Tongue (tissue), 2 donors: ENCODE data around the gene KIF27. TPM values are rescaled to one million over a fixed set of nuclear protein-coding genes. Genes with fewer than 3 reads are reported as not detected.
"Not testable (repeated sequence)": the region's sequence is repeated elsewhere in the genome, so short reads cannot be mapped to it uniquely, and the experiment has no call there.

ENCODE experiments used
- DNase-seq: peaks from one replicate; pipeline ENCODE4 v3.0.0-alpha.2; 2015
- total RNA-seq: library from RNA; depleted of rRNA; stranded (reverse); fragments of >200 nt; gene quantifications from one replicate; pipeline ENCODE4 v1.2.3, GENCODE V29; 2014

The KIF27 gene, protein sequence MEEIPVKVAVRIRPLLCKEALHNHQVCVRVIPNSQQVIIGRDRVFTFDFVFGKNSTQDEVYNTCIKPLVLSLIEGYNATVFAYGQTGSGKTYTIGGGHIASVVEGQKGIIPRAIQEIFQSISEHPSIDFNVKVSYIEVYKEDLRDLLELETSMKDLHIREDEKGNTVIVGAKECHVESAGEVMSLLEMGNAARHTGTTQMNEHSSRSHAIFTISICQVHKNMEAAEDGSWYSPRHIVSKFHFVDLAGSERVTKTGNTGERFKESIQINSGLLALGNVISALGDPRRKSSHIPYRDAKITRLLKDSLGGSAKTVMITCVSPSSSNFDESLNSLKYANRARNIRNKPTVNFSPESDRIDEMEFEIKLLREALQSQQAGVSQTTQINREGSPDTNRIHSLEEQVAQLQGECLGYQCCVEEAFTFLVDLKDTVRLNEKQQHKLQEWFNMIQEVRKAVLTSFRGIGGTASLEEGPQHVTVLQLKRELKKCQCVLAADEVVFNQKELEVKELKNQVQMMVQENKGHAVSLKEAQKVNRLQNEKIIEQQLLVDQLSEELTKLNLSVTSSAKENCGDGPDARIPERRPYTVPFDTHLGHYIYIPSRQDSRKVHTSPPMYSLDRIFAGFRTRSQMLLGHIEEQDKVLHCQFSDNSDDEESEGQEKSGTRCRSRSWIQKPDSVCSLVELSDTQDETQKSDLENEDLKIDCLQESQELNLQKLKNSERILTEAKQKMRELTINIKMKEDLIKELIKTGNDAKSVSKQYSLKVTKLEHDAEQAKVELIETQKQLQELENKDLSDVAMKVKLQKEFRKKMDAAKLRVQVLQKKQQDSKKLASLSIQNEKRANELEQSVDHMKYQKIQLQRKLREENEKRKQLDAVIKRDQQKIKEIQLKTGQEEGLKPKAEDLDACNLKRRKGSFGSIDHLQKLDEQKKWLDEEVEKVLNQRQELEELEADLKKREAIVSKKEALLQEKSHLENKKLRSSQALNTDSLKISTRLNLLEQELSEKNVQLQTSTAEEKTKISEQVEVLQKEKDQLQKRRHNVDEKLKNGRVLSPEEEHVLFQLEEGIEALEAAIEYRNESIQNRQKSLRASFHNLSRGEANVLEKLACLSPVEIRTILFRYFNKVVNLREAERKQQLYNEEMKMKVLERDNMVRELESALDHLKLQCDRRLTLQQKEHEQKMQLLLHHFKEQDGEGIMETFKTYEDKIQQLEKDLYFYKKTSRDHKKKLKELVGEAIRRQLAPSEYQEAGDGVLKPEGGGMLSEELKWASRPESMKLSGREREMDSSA (N-terminal part only)
- 12.5 TPM for total RNA-seq

DNA sequence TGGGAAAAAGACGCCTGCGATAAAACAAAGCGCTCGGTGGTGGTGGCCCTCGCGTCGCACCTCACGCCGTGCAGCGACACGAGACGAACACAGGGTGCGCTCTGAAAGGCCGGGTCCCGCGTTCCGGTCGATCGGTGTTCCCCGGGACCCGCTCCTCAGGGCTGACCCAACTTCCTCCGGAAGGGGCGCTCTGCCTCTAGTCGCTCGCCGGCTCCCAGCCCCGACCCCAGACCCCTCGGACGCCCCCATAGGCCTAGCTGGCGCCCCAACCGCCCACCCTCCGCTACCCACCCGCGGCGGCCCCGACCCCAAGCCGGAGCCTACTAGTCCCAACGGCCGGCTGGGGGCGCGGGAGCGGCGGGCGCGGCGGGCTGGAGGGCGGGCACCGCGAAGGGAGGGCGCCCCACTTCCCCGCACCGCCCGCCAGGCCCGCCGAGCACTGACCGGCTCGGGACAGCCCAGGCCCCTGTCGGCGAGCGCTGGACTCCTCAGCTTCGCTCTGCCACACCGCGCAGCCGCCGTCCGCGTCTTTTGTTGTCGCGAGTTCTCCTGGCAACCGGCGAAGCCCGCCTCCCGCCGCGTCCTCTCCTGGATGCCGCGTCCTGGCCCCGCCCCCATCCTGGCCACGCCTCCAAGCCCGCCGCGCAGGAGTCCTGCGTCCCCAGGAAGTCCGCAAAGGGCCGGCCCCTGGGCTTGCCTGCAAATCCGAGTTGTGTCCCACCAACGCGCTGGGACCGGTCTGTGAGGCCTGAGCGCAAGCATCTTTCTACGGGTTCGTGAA, at the start of gene KIF27:
Gene KIF27, minus strand, starts transcription at position 506 of the 781 bp plus-strand sequence. CDS start 5,841 bp downstream, outside the sequence.
- DNase-seq, result peak; percentile 99

DNA sequence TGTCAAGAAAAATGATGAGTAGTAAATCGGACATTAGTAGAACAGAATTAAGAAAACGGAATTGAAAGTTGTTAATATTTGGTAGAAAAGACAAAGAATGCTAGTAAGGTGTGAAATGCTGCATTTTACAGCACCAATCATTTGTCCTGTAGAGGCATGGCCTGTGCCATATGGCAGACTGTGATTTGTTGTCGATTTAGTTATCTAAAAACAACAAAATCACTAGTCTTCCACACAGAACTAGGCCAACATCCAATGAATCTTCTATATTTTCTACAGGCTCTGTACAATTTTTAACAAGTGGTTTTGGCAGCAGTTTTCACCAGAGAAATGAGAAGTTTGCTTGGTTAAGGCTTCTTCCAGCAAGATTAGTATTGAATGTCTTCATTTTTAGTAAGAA, 48.4 kb upstream of the KIF27 start:
- no peak for DNase-seq

DNA sequence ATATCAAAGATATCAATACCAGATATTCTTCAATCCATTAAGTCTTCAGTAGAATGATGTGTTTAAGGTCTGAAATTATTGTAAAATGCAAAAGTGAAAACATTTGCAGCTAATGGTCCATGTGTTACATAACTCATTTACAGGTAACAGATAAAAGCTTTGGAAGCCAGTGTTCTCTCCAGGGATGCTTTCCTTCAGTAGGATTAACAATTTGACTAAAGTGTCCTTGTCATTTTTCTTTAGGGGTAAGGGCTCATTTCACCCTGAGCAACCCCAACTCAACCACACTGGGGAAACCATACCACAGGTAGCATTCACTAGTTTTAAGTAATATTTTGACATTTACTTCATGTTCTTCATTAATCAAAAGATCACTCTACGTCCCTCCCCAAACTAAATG, 45.8 kb upstream of the KIF27 start:
- DNase-seq, result no peak

DNA sequence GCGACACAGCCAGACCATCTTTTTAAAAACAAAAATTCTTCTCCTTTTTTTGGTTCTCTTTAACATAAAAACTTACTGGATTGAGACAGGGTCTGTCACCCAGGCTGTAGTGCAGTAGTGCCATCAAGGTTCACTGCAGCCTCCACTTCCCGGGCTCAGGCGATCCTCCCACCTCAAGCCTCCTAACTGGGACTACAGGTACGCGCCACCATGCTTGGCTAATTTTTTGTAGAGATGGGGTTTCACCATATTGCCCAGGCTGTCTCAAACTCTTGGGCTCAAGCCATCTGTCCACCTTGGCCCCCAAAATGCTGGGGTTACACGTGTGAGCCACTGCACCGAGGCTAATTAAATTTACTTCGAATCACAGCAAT, 45.0 kb upstream of the KIF27 start:
- DNase-seq, result no peak

DNA sequence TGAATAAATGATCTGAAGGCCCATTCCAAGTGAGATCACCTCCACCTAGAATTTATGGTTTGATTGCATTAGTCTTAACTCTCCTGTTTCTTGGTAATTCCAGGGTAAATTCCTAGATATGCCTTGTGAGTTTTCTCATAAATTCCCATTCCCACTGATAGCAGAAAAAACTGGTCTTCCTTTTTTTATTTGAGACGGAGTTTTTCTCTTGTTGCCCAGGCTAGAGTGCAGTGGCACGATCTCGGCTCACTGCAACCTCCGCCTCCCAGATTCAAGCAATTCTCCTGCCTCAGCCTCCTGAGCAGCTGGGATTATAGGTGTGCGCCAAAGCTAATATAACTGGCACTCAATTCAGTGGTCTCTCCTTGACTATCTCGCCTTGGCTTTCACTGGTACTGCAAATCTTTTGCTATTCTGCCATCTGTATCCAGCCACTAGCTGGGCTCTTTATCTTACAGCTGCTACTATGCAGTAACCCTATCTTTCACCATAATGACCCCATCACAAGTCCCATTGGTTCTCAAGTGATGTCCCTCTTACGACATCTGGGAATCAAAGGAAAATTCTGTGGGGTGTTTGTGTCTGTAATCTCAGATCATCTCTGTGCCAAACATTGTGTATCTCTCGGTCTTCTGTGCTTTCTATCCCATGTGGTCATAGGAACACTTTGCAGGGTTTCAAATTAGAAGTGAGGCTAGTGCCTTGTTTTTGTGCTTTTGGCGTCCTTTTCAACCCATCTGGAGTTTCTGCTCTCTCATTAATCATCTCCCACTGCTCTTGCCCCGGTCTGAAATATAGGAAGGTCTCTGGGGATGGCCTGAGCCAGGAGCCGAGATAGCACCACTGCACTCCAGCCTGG, 44.3 kb upstream of the KIF27 start:
- DNase-seq, result peak; percentile 50

DNA sequence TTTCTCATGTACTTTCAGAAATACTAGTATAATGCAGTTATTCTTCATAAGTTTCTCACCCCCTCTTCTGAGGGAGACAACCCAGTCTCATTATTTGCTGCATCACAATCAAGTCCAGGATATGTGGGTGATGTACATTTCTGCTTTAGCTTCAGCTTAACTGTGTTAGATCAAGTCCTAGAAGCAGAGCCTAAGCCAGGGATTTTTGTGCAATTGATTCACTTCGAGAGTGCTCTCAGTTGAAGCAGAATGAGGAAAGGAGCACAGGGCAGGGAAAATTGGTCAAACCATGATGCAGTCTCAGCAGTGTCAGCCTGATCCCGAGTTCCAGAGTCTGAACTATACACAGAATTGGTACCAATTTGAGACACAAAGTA, 43.7 kb upstream of the KIF27 start:
- peak; percentile 26 for DNase-seq

DNA sequence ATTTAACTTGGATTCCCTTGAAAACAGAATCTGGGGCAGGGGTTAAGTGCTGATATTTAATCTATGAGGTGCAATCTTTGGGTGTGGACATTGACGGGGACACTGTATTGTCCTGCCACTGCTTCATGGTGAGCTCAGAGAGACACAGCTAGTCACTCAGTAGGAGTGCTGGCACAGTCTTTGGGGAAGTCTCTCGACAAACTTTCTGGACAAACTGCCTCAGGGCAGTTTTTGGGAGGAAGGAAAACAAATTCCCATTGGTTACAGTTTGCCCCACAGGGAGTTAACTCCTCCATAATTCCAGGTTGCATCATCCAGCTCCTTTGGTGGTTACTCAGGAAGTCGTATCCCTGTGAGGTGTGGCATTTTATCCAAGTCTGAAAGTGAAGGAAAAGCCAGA, 40.9 kb upstream of the KIF27 start:
- DNase-seq, result no peak

DNA sequence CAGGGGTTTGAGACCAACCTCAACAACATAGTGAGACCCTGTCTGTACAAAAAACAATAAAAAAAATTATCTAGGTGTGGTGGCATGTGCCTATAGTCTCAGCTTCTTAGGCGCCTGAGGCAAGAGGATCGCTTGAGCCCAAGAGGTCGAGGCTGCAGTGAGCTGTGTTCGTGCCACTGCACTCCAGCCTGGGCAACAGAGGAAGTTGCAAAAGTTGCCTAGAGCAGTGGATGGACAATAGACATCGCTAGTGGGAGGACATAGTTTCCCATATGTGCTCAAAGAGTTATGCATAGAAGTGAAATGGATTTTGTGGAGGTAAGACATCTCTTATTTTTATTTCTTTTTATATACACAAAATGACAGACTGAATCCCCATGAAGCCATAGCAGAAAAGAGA, 39.8 kb upstream of the KIF27 start:
- no peak for DNase-seq

DNA sequence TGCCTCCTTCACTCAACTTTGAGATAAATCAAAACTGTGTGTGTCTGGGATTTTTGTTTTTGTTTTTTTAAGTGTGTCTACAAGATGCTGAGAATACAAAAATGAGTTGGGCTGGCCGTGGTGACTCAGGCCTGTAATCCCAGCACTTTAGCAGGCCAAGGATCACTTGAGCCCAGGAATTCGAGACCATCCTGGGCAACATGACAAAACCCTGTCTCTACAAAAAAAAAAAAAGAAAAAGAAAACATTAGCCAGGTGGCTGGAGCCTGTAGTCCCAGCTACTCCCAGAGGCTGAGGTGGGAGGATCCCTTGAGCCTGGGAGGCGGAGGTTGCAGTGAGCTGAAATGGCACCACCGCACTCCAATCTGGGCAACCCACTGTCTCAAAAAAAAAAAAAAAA, 37.8 kb upstream of the KIF27 start:
- peak; percentile 29 for DNase-seq

DNA sequence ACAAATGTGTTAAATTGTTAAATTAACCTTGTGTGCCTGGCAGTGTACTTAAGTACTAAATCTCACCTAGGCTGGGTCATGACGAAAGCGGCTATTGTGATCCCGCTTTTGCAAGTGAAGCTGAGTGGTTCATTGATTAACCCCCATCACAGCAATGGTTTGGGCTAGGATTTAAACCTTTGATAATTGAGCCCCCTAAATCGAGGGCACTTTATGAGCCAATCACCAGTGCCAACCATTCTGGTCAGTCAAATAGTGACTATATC, 35.9 kb upstream of the KIF27 start:
- no peak for DNase-seq

DNA sequence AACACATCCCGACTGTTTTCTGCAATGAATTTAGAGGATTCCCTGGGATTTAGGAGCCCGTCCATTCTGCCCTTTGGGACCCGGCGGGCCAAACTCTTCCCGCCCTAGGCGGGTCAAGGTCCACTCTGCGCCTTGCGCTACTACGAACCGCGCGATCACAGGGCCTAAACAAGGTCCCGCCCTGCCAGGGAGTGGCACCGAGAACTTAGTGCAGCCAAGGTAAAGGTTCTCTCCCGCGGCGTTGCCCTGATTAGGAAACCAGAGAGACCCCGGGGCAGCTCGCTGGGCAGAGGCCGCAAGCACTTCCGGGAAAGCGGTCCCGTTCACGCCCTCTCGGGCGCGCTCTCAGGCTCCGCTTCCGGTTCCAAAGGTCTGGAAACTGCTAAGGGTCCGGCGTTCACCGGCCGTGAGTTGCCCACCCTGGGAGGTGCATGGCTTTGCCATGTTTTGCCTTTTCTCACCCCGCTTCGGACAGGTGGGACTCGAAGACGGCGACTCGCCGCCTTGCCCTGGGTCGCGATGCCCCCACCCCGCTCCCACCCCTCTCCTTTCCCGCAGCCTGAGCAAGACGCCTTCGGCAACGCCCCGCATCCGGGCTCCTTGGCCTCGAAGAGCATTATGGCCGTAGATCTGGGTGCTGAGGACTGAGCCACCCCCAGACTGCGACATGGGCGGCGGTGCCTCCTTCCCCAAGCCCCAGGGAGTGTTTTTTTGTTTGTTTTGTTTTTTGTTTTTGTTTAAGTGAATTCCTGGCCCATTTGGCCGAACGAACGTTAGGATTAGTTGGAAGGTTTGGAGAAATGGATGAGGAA, 35.4 kb upstream of the KIF27 start:
- peak; percentile 85 for DNase-seq

DNA sequence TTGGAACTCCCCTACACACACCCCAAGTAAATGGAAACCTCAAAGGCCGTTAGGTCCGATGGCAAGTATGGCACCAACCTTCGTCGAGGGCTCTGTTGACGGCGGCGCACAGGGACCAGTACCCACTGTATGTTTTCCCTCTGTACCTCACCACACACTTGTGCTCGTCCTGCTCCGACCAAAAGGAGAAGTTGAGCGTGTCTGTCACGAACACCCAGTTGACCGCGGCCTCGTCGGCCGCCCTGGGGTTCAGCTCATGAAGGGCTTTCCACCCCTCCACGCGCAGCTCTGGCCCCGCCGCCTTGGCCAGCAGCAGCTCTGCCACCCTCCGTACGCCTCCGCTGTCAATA, 34.8 kb upstream of the KIF27 start:
- DNase-seq, result no peak

DNA sequence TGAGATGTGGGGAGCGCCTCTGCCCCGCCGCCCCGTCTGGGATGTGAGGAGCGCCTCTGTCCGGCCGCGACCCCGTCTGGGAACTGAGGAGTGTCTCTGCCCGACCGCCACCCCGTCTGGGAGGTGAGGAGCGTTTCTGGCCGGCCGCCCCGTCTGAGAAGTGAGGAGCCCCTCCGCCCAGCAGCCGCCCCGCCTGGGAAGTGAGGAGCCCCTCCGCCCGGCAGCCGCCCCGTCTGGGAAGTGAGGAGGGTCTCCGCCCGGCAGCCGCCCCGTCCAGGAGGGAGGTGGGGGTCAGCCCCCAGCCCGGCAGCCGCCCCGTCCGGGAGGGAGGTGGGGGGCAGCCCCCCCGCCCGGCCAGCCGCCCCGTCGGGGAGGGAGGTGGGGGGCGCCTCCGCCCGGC, 26.9 kb upstream of the KIF27 start:
- not testable (repeated sequence) for DNase-seq

DNA sequence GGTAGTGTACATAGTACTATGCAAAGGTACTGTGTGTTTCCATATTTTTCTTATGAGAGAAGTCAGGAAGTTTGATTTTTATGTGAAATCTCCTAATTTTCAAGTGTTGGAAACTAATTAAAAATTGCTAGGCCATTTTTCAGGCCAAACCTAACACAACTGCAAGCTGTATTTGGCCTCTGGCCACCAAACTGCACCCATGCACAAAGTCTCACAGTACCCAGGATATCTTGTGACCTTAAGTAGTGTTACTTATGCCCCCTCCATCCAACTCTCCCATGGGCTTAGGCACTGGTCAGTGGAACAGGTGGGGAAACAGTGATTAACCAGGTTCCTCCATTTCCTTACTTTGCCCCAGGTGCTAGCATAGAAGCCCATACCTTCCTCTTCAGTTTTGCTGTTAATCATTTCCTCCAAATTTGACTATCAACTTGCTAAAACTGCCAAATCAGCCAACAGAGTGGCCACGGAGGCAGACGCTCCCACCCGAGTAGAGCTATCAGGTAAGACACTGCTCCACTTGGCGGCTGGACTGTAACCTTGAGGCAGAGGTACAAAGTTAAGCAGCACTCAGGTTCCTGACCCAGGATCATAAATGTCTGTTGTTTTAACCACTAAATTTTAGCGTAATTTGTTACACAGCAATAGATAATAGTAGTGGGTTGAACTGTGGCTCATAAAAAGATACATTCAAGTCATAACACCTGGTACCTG, 19.5 kb upstream of the KIF27 start:
- DNase-seq, result no peak

DNA sequence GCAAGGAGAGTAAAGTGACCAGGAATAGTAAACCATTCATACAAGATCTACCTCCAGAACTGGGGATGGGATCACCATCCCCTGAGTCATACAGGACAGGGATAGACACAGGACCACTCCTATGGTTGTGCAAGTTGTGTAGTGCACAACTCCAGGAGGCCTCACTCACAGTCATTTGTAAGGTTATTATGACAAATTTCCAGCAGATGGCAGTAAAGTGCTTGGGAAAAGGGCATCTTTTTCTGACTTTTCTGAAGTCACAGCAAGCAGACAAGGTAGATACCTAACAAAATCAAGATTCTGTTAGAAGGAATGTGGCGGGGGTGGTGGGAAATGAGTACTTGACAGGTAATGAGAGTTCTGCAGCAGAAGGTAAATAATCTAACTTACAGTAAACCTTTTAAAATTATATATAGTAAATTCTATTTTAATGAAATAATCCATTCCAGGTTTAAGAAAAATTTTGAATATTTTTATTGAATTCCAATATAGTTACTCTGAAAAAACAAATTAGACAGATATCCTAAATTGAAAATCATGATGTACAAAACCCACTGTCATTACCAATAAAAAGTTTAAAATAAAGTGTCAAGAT, 16.7 kb upstream of the KIF27 start:
- DNase-seq, result peak; percentile 85

DNA sequence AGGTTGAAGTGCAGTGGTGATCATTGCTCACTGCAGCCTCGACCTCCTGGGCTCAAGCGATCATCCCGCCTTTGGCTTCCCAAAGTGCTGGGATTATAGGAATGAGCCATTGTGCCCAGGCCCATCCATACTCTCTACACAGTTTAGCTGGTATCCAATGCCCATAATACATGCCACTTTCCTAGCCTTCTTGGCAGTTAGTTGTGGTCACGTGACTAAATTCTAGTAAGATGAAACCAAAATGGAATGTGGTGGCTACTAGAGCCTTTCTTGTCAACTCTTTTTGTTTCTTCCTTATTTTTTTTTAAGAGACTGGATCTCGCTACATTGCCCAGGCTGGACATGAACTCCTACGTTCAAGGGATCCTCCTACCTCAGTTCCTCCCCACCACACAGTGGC, 15.3 kb upstream of the KIF27 start:
- no peak for DNase-seq

DNA sequence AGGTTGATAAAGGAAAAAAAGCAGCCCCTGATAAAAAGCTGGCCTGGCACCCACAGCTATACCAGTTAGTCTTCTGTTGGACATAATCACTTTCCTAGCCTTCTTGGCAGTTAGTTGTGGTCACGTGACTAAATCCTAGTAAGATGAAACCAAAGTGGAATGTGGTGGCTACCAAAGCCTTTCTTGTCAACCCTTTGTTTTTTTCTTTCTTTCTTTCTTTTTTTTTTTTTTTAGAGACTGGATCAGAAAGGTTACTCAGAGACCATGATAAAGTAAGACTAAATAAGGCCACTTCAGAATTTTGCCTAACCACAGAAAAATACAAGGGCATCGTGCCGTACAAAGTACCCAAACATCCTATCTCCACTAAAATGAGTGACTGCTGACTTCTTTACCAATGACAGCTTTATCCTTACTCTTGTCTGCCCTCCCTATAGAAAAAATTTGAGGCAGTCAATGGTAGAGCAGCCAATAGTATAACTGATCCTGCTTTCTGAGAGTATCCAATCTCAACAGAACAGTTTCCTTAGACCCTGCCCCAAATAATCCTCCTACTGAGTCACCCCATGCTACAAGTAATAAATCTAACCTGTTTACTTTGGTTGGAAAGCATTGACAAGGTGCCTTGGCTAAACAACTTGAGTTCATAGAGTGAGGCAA, 14.2 kb upstream of the KIF27 start:
- DNase-seq, result peak; percentile 66

DNA sequence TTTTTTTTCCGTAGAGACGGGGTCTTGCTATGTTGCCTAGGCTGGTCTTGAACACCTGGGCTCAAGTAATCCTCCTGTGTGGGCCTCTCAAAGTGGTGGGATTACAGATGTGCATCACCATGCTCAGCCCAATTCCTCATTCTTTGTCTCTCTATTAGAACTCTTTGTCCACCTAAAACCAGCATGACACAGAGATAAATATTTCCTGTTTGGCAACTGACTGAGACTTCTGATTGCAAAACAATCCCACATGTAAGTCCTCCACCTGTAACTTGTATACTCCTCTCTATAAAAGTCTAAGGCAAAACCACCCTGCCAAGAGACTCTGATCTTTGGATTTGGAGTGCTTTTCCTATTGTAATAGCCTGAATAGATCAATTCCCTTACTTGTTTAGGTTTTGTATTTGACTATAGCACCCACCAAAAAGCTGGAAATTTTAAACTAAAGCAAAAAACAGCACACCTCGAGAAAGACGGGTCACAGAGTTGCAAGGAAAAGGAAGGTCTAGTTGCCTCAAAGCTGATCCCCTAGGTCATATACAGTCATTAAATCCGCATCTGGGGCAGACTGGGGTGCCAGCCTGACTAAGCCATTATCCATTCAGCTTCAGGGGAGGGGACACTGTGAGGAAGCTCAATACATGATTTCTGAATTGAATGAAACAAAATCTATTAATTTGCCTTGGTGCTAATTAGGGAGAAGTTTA, 13.5 kb upstream of the KIF27 start:
- DNase-seq, result no peak
